Left ventricle myocardium superior (tissue), 1 donor: ENCODE results near the gene LCE1E. TPM values are rescaled to one million over a fixed set of nuclear protein-coding genes. Genes with fewer than 3 reads are reported as not detected.

Experiments
- ATAC-seq: fragments of 200-7000 bp; cut with Tn5 transposase; one replicate; pipeline ENCODE4 v1.9.1; 2020; ENCODE audit warnings: mild to moderate bottlenecking, moderate library complexity
- DNase-seq: peaks from one replicate; pipeline ENCODE4 v3.0.0-alpha.2; 2020
- intact Hi-C: fragments of 100-400 bp; cut with micrococcal nuclease; formaldehyde crosslinking; loops from one replicate; pipeline ENCODE4 v1.11.0; 2022
- total RNA-seq: library from RNA; stranded (reverse); fragmentation: NEBNext Ultra II Directional; extraction: Animal tissue kit (Norgen Biotek cat#: 25700); gene quantifications from one replicate; pipeline ENCODE4 v1.2.1, GENCODE V29; 2021
- donor health status: DM: no; HTN: yes; CAD: no; lungs with severe emphysema.

Gene LCE1E
- total RNA-seq, 1 donor from 2014 or later, result not detected

DNA sequence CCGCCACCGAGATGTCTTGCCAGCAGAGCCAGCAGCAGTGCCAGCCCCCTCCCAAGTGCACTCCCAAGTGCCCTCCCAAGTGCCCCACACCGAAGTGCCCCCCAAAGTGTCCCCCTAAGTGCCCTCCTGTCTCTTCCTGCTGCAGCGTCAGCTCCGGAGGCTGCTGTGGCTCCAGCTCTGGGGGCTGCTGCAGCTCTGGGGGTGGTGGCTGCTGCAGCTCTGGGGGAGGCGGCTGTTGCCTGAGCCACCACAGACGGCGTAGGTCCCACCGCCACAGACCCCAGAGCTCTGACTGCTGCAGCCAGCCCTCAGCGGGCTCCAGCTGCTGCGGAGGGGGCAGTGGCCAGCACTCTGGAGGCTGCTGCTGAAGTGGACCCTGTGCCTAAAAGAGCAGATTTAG lies 9.7 kb upstream of the LCE1E start:
- ATAC-seq, result no peak
- no peak for DNase-seq
- intact Hi-C loops, result no loop called here

- intact Hi-C loops, result no loop called here
- DNase-seq (no peak), ATAC-seq (no peak)
Measured at GRCh38 chr1:152777510-152778137, 8.4 kb upstream of the LCE1E start.

- DNase-seq (no peak), ATAC-seq (no peak)
- intact Hi-C loops, result no loop called here
Measured at GRCh38 chr1:152783095-152783494, 3.0 kb upstream of the LCE1E start.

DNA sequence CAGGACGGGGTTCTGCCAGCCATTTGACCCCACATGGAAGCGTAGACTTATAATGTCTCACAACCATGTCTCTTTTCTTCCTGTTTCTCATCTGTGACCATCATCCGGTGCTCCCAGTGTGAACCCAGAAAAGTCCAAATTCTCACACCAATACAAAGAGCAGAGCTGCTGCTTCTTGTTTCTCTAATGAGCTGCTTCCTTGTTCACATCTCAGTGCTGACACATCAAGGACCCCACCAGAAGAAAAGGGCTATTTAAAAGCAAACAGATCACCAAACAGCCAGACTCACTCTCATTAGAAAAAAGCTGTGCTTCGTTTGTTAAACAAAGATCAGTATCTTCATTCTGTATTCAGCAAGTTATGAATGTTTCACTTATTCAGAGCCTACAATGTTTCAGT lies 9.6 kb downstream of the LCE1E start:
- DNase-seq (no peak), ATAC-seq (no peak)
- intact Hi-C loops, result no loop called here

GRCh38 chr1:152796421-152796820 lies 10.4 kb downstream of the LCE1E start, which contains the start of gene LCE1D:
TSS of gene LCE1D (plus strand) at chr1:152796721. CDS start at chr1:152797795, 1,074 bp downstream.
- ATAC-seq, result no peak

DNA sequence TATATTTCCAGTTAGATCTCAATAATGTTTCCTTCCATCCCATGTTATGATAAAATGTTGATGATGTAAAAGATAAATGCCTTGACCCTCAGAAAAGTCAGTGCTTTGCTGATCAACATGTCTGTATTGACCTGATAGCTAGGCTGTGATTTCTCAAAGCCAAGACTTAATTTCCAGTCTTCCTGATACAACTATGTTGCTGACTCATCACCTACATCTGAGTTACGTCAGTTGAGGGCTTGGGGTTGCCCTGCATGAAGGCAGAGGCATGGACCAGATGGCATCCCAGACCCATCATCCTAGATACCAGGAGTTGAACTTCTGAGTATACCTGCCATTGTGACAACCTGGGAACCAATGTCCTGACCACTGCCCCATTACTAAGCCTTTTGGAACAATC lies 15.3 kb downstream of the LCE1E start:
- DNase-seq (no peak), ATAC-seq (no peak)
- intact Hi-C loops, result no loop called here

More at GRCh38 chr1:152796421-152796820, 10.4 kb downstream of the LCE1E start, which contains the start of gene LCE1D:
- intact Hi-C loops, result no loop called here
- no peak for DNase-seq

DNA sequence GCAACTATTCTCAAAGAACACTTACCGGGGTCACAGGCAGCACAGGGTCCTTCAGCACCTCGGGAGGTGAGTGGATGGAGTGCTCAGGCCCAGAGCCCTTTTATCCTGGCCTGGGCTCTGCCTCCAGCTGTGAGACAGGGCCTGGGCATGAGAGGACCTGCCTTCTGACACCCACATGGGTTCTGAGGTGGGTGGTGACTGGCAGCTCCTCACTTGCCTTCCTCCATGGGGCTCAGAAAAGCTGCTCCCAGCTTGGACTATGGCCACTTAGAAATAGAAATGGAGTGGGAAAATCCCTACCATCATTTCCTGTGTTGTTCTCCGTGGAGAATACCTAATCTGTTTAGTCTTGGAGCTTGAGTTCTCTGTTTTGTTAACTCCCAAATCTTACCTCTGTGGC lies 20.5 kb downstream of the LCE1E start, which contains the start of gene LCE1C:
Gene LCE1C, minus strand, starts transcription at position 76 of the 400 bp plus-strand sequence. CDS start 1,173 bp downstream, outside the sequence.
- ATAC-seq (no peak), DNase-seq (no peak)
- intact Hi-C loops, result no loop called here

DNA sequence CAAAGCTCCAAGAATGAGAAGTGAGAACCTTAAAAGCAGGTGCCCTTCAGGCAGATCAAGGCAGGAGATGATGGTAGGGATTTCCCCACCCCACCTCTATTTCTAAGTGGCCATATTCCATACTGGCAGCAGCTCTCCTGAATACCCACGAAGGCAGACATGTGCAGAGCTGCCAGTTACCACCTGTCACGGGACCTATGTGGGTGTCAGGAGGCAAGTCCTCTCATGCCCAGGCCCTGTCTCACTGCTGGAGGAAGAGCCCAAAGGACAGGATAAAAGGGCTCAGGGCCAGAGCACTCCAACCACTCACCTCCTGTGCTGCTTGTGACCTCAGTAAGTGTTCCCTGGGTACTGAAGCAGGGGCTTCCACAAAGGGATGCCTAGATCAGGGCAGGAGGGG lies 25.0 kb downstream of the LCE1E start:
- intact Hi-C loops, result no loop called here
- ATAC-seq (no peak), DNase-seq (no peak)

DNA sequence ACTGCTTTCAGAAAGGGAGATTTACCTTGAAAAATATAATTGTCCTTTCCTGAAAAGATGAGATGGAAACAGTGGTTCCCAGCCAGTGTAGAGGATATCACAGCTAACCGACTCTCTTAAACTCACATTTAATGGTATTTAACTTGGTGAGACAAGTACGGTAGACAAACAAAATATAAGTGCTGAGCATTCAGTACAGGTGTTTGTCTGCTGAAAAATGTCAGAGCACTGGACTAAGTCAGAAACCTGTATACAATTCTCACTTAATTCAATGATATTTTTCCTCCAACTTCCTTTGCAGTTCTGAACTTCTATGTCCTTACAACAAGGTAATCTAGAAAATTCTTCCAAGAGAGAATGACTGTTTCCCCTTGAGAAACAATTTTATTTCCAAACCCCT lies 25.6 kb downstream of the LCE1E start, which contains the start of gene LCE1B:
Gene LCE1B, plus strand, starts transcription at position 301 of the 400 bp plus-strand sequence. CDS start 476 bp downstream, outside the sequence.
- ATAC-seq, result no peak
- intact Hi-C loops, result no loop called here
- no peak for DNase-seq

- no peak for ATAC-seq
- DNase-seq, result no peak
- intact Hi-C loops, result no loop called here
Measured at GRCh38 chr1:152817309-152817708, 31.3 kb downstream of the LCE1E start.

DNA sequence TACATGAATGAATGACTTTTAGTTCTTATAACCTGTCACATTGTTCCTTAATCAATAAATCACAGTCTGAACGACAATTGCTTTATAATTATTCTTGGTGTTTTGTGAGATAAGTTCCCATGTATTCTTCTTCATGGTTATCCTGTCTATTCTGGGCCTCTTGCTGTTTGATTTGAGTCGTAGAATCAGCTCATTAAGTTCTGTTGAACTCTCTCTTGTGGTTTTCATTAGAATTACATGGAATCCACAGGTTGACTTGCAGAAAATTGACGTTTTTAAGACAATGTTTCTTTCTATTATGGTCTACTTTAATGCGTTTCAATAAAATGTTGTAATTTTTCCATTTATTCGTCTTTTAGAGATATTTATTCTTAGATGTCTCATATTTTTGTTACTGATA lies 37.2 kb downstream of the LCE1E start:
- DNase-seq, result no peak
- no peak for ATAC-seq
- intact Hi-C loops, result no loop called here

DNA sequence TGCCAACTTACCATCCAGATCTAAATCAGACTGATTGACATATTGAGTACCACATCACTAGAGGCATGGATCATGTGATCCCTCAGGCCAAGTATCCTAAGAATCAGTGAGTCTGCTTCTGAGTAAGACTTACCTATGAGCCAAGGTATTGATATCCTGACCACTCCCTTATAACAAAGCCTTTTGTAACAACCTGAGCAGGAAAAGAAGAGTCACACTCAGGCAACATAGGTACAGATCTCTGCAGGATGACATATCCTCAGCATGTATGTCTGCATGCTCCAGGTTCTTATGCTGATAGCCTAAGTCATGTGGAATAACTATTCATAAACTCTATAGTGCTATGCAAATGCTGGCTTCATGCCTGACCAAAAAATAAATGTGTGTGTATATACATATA lies 38.9 kb downstream of the LCE1E start:
- DNase-seq, result no peak
- intact Hi-C loops, result no loop called here
- no peak for ATAC-seq

- ATAC-seq, result no peak
- no peak for DNase-seq
- intact Hi-C loops, result no loop called here
Measured at GRCh38 chr1:152827173-152827572, 41.1 kb downstream of the LCE1E start, which contains the start of gene LCE1A. TSS of gene LCE1A (plus strand) at chr1:152827473. CDS start at chr1:152827473, 0 bp downstream.

GRCh38 chr1:152836870-152837269 lies 50.8 kb downstream of the LCE1E start:
- DNase-seq, result no peak
- ATAC-seq, result no peak

More at GRCh38 chr1:152836870-152837269, 50.8 kb downstream of the LCE1E start:
- intact Hi-C loops, result no loop called here

Other genes with a start within 250 kb of the LCE1E start
- not detected for gene LCE3E, start 219.5 kb upstream of the LCE1E start, total RNA-seq
- not detected for gene LCE3D, start 205.7 kb upstream of the LCE1E start, total RNA-seq
- gene LCE3C, start 186.0 kb upstream of the LCE1E start, total RNA-seq, result not detected
- gene LCE3B, start 172.4 kb upstream of the LCE1E start, total RNA-seq, result not detected
- gene LCE3A, start 163.2 kb upstream of the LCE1E start, total RNA-seq, result not detected
- not detected for gene LCE2D, start 122.9 kb upstream of the LCE1E start, total RNA-seq
- not detected for gene LCE2C, start 111.0 kb upstream of the LCE1E start, total RNA-seq
- gene LCE2B, start 100.1 kb upstream of the LCE1E start, total RNA-seq, result not detected
- not detected for gene LCE2A, start 87.9 kb upstream of the LCE1E start, total RNA-seq
- not detected for gene LCE4A, start 78.1 kb upstream of the LCE1E start, total RNA-seq
- gene KPRP, start 28.2 kb upstream of the LCE1E start, total RNA-seq, result not detected
- not detected for gene LCE1F, start 11.1 kb upstream of the LCE1E start, total RNA-seq
- not detected for gene LCE1D, start 10.5 kb downstream of the LCE1E start, total RNA-seq
- not detected for gene LCE1C, start 20.4 kb downstream of the LCE1E start, total RNA-seq
- not detected for gene LCE1B, start 25.7 kb downstream of the LCE1E start, total RNA-seq
- not detected for gene LCE1A, start 41.2 kb downstream of the LCE1E start, total RNA-seq
- gene LCE6A, start 56.6 kb downstream of the LCE1E start, total RNA-seq, result not detected
- not detected for gene LCE7A, start 73.7 kb downstream of the LCE1E start, total RNA-seq
- gene SMCP, start 92.1 kb downstream of the LCE1E start, total RNA-seq, result not detected
- not detected for gene IVL, start 122.3 kb downstream of the LCE1E start, total RNA-seq
- not detected for gene SPRR5, start 160.9 kb downstream of the LCE1E start, total RNA-seq
- not detected for gene SPRR4, start 184.4 kb downstream of the LCE1E start, total RNA-seq
- not detected for gene SPRR1A, start 197.8 kb downstream of the LCE1E start, total RNA-seq
- not detected for gene SPRR3, start 215.5 kb downstream of the LCE1E start, total RNA-seq
- gene SPRR1B, start 244.9 kb downstream of the LCE1E start, total RNA-seq, result not detected